H1 (cell line): ENCODE results near the gene CNOT2. TPM values are rescaled to one million over a fixed set of nuclear protein-coding genes. Genes with fewer than 3 reads are reported as not detected.

Experiments
- CREB1 ChIP-seq: IDR thresholded peaks from 2 replicates; pipeline ENCODE4 v1.6.1; 2012; ENCODE audit warnings: inconsistent platforms
- CTBP2 ChIP-seq: IDR thresholded peaks from 2 replicates; pipeline ENCODE4 v1.7.0; 2011; ENCODE audit warnings: borderline replicate concordance, mild to moderate bottlenecking, moderate library complexity, mixed read lengths, low read length; ENCODE audit not compliant: insufficient read depth, insufficient read length
- polyA plus RNA-seq, 7 experiments: library from polyadenylated mRNA; depleted of rRNA in 3 of 7; stranded (reverse) in 5 of 7; unstranded in 2 of 7; fragments of >200 nt in 5 of 7; fragments of 200-250 nt in 2 of 7; gene quantifications; 1 replicate in 5 of 7; 2 replicates in 1 of 7; 4 replicates in 1 of 7; pipeline versions ENCODE4 v1.2.1 to v1.2.3, GENCODE V29; 2011 to 2013; ENCODE audit warnings: missing spikeins in 2 of 7, mixed read lengths in 2 of 7
- total RNA-seq: library from RNA; stranded (reverse); fragmentation: NEBNext Ultra II Directional; extraction: Animal tissue kit (Norgen Biotek cat#: 25700); gene quantifications from 2 replicates; pipeline ENCODE4 v1.2.1, GENCODE V29; 2021

Gene CNOT2
- total and polyA plus RNA-seq, 2 of the 8 experiments (the other 6 are each of a cell fraction or from before 2014, with no cell fraction given), result 61.2 to 64.8 TPM

GRCh38 chr12:70254225-70254624 lies 11.0 kb downstream of the CNOT2 start (continued):
- TF ChIP-seq CREB1, result no peak
- no peak for TF ChIP-seq CTBP2
